NCI-H128 (cell line): ENCODE measurements around the gene TBK1.
"Not testable (repeated sequence)": the region's sequence is repeated elsewhere in the genome, so short reads cannot be mapped to it uniquely, and the experiment has no call there.

Experiments
- DNase-seq: peaks from one replicate; lab custom pipeline; 2025; ENCODE audit not compliant: unreplicated experiment; lab: John Stamatoyannopoulos, UW

Gene TBK1

DNA sequence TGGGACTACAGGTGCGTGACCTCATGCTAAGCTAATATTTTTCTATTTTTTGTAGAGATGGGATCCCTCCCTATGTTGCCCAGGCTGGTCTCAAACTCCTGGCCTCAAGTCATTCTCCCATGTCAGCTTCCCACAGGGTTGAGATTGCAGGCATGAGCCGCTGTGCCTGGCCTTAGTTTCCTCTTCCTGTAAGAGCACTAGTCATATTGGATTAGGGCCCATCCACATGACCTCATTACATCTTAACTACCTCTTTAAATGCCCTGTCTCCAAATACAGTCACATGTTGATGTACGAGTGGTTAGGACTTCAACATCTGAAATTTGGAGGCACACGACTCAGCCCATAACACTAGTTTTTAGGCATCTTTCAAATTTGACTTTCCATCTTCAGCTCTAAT is 86.2 kb downstream of the TBK1 start:
- DNase-seq, result no peak

DNA sequence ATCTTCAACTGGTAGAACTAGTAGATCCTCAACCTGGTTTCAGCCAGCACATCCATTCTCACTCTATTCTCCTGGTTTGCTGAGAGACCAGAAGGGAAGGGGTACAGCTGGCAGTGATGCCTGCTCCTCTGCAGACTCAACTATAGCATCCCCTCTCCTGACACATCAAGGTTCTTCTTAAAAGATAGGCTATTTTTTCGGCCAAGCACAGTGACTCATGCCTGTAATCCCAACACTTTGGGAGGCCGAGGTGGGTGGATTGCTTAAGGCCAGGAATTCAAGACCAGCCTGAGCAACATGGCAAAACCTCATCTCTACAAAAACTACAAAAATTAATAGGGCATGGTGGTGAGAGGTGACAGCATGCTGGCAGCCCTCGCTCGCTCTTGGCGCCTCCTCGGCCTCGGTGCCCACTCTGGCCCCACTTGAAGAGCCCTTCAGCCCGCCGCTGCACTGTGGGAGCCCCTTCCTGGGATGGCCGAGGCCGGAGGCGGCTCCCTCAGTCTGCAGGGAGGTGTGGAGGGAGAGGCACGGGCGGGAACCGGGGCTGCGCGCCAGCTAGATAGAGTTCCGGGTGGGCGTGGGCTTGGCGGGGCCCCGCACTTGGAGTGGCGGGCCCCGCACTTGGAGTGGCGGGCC is 90.6 kb downstream of the TBK1 start:
- DNase-seq, result not testable (repeated sequence)

DNA sequence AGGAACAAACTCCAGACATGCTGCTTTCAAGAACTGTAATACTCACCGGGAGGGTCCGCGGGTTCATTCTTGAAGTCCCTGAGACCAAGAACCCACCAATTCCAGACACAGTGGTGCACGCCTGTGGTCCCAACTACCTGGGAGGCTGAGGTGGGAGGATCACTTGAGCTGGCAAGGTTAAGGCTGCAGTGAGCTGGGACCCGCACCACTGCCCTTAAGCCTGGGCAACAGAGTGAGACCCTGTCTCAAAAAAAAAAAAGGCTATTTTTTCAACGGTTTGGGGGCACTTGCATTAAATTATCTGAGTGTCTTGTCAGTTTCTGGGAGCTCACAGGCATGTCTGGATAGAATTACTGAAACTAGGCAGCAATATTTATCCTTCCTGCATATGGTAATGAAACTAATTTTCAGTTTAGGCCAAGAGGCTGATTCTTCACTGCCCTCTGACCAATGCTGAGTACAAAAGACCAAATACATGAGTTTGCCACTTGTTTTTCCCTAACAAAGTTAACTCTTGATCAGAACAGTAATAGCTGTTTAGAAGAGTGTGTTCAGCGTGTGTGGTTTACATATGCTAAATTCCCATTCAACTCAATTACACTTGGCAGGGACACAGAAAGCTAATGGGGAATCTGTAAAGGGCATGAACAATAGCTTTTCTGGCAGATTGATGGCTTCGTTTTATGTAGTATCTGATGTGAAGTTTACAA is 92.6 kb downstream of the TBK1 start:
- DNase-seq, result peak; percentile 71

DNA sequence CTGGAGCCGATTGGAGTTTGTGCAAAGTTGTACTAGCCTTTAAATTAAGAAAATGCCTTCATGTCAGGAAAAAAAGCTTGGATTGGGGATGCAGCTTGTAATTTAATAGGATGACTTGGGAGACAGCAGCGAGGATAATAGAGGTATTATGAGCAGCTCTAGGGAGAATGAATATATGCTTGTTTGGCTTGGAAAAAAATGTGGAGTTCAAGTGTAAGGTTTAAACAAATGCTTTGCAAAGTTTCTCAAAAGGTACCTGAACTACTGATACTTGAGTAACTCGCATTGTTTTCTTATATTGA is 93.1 kb downstream of the TBK1 start:
- no peak for DNase-seq

DNA sequence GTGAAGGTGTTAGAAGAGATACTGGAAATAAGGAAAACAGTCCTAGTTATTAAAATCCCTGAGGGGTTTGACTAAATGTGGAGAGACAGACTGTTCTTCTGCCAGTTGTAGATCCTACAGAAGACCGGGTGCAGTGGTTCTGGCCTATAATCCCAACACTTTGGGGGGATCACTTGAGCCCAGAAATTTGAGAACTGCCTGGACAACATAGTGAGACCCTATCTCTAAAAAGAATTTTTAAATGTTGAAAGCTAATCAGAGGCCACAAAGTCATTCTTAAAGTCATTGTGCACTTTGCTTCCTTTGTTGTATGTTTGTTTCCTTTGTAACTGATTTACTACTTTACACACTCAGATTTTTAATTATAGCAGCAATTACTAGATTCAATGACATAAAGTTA is 97.2 kb downstream of the TBK1 start:
- no peak for DNase-seq

DNA sequence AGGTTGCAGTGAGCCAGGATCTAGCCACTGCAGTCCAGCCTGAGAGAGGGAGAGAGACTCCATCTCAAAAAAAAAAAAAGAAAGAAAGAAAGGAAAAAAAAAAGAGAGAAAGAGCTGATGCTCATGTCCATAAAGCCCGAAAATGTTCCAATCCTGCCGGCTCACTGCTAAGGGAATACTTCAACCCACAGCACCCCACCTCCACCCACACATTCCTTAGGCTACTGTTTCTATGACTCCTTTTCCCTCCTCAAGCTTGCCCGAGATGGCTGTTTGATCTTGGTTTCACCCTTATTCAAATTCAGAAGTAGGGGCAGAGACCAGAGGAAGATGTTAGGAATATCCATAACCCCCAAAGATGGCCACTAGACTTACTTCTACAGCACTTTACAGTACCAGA is 98.8 kb downstream of the TBK1 start:
- no peak for DNase-seq

DNA sequence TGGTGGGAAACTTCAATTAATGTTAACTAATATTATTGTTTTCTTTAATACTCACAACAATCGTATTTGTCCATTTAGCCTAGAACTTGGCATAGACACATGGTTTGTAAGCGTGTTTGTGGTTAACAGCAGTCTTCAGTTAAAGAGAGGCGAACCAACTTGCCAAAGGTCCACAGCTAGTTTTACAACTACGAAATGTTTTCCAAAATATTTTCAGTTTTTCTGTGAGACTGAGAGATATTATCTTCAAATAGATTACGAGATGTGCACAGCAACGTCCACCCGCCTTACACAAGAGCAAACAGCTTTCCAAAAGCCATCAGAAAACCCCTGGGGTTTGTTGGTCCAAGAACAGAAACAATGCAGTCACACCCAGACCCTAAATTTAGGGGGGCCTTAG is 99.8 kb downstream of the TBK1 start:
- no peak for DNase-seq
